Transverse colon (tissue), 4 donors: ENCODE measurements around the gene LOX.

ENCODE experiments used
- CTCF ChIP-seq, 5 experiments: fragments of 200-600 bp in 3 of 5; fragments of 450-650 bp in 2 of 5; sonication (generic) in 3 of 5; IDR thresholded peaks; 1 replicate in 2 of 5; 2 replicates in 3 of 5; pipeline ENCODE4 v1.5.1; 2016 to 2017; ENCODE audit warnings: antibody characterized with exemption in 5 of 5, inconsistent platforms in 3 of 5, mild to moderate bottlenecking in 2 of 5, moderate library complexity in 1 of 5
- POLR2A ChIP-seq: fragments of 450-650 bp; IDR thresholded peaks from one replicate; pipeline ENCODE4 v1.6.1; 2016; ENCODE audit warnings: antibody characterized with exemption, mild to moderate bottlenecking, moderate library complexity
- POLR2AphosphoS5 ChIP-seq, 3 donors: sonication (generic); formaldehyde crosslinking; IDR thresholded peaks; one replicate each; pipeline ENCODE4 v1.6.1; 2016; ENCODE audit warnings: antibody characterized with exemption in 3 of 3

GRCh38 chr5:122110987-122111386 lies 32.9 kb upstream of the LOX start:
- TF ChIP-seq POLR2A = no peak
- no peak for TF ChIP-seq CTCF (IDR thresholded peaks at IDR 0.05)
- no peak for TF ChIP-seq POLR2AphosphoS5 (IDR thresholded peaks at IDR 0.05)
